ENCODE data around the gene RER1.

DNA sequence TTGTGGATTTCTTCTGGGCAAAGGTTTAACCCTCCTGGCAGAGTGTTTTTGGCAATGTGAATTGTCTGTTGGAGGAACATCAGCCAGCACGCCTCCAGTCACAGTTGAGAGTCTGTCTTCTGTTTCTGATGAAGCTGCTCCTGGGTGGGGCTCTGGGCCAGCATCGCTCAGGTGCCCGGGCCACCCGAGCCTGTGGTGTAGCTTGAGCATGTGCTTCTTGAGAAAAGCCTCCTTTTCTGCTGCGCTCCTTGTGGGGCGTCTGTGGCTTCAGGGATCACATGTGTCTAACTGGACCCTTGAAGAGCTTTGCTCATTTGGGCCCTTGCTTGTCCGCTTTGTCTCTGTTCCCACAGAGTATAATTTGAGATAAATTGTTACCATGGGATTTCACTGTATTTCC lies 7.2 kb downstream of the RER1 start:
- TF ChIP-seq EP300 (conservative IDR thresholded peaks at IDR 0.05; ENCODE audit: poor library complexity, severe bottlenecking) (no peak), CTCF (IDR thresholded peaks at IDR 0.05; ENCODE audit: poor library complexity, severe bottlenecking) (no peak), TAF1 (IDR thresholded peaks at IDR 0.05; ENCODE audit: low read depth) (no peak), RAD21 (conservative IDR thresholded peaks at IDR 0.05) (no peak), EZH2 (IDR thresholded peaks at IDR 0.05; ENCODE audit: borderline replicate concordance, insufficient read depth, low read length, poor library complexity, severe bottlenecking) (no peak), MXI1 (conservative IDR thresholded peaks at IDR 0.05; ENCODE audit: poor library complexity, severe bottlenecking) (no peak), POLR2AphosphoS5 (IDR thresholded peaks at IDR 0.05) (no peak)
- TF ChIP-seq, protein P1, sequence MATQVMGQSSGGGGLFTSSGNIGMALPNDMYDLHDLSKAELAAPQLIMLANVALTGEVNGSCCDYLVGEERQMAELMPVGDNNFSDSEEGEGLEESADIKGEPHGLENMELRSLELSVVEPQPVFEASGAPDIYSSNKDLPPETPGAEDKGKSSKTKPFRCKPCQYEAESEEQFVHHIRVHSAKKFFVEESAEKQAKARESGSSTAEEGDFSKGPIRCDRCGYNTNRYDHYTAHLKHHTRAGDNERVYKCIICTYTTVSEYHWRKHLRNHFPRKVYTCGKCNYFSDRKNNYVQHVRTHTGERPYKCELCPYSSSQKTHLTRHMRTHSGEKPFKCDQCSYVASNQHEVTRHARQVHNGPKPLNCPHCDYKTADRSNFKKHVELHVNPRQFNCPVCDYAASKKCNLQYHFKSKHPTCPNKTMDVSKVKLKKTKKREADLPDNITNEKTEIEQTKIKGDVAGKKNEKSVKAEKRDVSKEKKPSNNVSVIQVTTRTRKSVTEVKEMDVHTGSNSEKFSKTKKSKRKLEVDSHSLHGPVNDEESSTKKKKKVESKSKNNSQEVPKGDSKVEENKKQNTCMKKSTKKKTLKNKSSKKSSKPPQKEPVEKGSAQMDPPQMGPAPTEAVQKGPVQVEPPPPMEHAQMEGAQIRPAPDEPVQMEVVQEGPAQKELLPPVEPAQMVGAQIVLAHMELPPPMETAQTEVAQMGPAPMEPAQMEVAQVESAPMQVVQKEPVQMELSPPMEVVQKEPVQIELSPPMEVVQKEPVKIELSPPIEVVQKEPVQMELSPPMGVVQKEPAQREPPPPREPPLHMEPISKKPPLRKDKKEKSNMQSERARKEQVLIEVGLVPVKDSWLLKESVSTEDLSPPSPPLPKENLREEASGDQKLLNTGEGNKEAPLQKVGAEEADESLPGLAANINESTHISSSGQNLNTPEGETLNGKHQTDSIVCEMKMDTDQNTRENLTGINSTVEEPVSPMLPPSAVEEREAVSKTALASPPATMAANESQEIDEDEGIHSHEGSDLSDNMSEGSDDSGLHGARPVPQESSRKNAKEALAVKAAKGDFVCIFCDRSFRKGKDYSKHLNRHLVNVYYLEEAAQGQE (IDR thresholded peaks at IDR 0.05; ENCODE audit: borderline replicate concordance): no peak
